A549 (cell line): ENCODE results near the gene PARP15. TPM values are rescaled to one million over a fixed set of nuclear protein-coding genes. Genes with fewer than 3 reads are reported as not detected.

ENCODE experiments used
- ATAC-seq, 2 experiments: fragments of 200-7000 bp in 1 of 2; fragments of >200 bp in 1 of 2; cut with Nextera tagmentation in 1 of 2; cut with Tn5 transposase in 1 of 2; 3 replicates each; pipeline versions ENCODE4 v1.8.0 to v1.9.1; 2018 to 2020; ENCODE audit warnings: mild to moderate bottlenecking in 1 of 2, moderate library complexity in 1 of 2
- CTCF ChIA-PET: fragments of 300-600 bp; sonication (Branson Sonifier 250); formaldehyde crosslinking; extraction: SDS; loops from one replicate; lab custom pipeline; 2021; ENCODE audit warnings: antibody characterized with exemption, inconsistent platforms; lab: Yijun Ruan, JAX
- POLR2A ChIA-PET: fragments of 350-600 bp; formaldehyde crosslinking; extraction: SDS; loops from one replicate; lab custom pipeline; 2021; ENCODE audit warnings: antibody characterized with exemption, inconsistent platforms; lab: Yijun Ruan, JAX
- DNase-seq, 2 experiments: peaks; one replicate each; pipeline versions ENCODE4 v3.0.0 to v3.0.0-alpha.2; 2011 to 2016; ENCODE audit warnings: low read depth in 1 of 2, low spot score in 1 of 2
- FAIRE-seq: peaks from 2 replicates; lab custom pipeline; 2011; peaks lifted over from hg19 to GRCh38; lab: Jason Lieb, UNC
- H3K27ac ChIP-seq, 2 experiments: fragments of >200 bp; sonication (Bioruptor Twin); formaldehyde crosslinking; 3 replicates each; pipeline ENCODE4 v1.5.1; 2016 to 2017
- H3K4me1 ChIP-seq: fragments of >200 bp; sonication (Bioruptor Twin); formaldehyde crosslinking; 3 replicates; pipeline ENCODE4 v1.6.1; 2016
- H3K4me2 ChIP-seq: fragments of >200 bp; sonication (Bioruptor Twin); formaldehyde crosslinking; 3 replicates; pipeline ENCODE4 v1.6.1; 2016
- H3K4me3 ChIP-seq: fragments of >200 bp; sonication (Bioruptor Twin); formaldehyde crosslinking; 3 replicates; pipeline ENCODE4 v1.5.1; 2016
- H3K9me3 ChIP-seq: fragments of >200 bp; sonication (Bioruptor Twin); formaldehyde crosslinking; 3 replicates; pipeline ENCODE4 v1.6.1; 2016
- BCL3 ChIP-seq: fragments of >200 bp; sonication (Bioruptor Twin); formaldehyde crosslinking; IDR thresholded peaks from 3 replicates; pipeline ENCODE4 v1.6.1; 2016
- BHLHE40 ChIP-seq: IDR thresholded peaks from 2 replicates; pipeline ENCODE4 v1.6.1; 2012; ENCODE audit warnings: low read depth, low read length, inconsistent platforms
- CEBPB ChIP-seq, 2 experiments: fragments of >200 bp in 1 of 2; sonication (Bioruptor Twin) in 1 of 2; formaldehyde crosslinking in 1 of 2; IDR thresholded peaks; 2 replicates each; pipeline ENCODE4 v1.6.1; 2012 to 2016
- CHD4 ChIP-seq: fragments of 200-600 bp; sonication (generic); IDR thresholded peaks from 2 replicates; pipeline ENCODE4 v1.6.1; 2016; ENCODE audit warnings: antibody characterized with exemption, mild to moderate bottlenecking, borderline replicate concordance
- E2F6 ChIP-seq: IDR thresholded peaks from 2 replicates; pipeline ENCODE4 v1.6.1; 2012; ENCODE audit warnings: low read depth, borderline replicate concordance
- EHF ChIP-seq: fragments of 250-450 bp; sonication (Bioruptor Pico); IDR thresholded peaks from 2 replicates; pipeline ENCODE4 v1.5.0; 2020; ENCODE audit warnings: mild to moderate bottlenecking
- EP300 ChIP-seq, 2 experiments: fragments of >200 bp; sonication (Bioruptor Twin); formaldehyde crosslinking; IDR thresholded peaks; 2 replicates in 1 of 2; 3 replicates in 1 of 2; pipeline ENCODE4 v1.6.1; 2016 to 2017
- FOSL2 ChIP-seq, 2 experiments: fragments of 450-650 bp in 1 of 2; fragments of >200 bp in 1 of 2; sonication (Bioruptor Twin) in 1 of 2; formaldehyde crosslinking; IDR thresholded peaks; 2 replicates each; pipeline versions ENCODE4 v1.5.0 to v1.6.1; 2016 to 2020; ENCODE audit warnings: mild to moderate bottlenecking in 1 of 2, moderate library complexity in 1 of 2
- FOXS1 ChIP-seq: fragments of 250-450 bp; sonication (Bioruptor Pico); IDR thresholded peaks from 2 replicates; pipeline ENCODE4 v1.5.0; 2020; ENCODE audit warnings: mild to moderate bottlenecking, moderate library complexity
- GATA3 ChIP-seq: IDR thresholded peaks from 2 replicates; pipeline ENCODE4 v1.6.1; 2012; ENCODE audit warnings: borderline replicate concordance
- HDAC2 ChIP-seq: fragments of 200-600 bp; sonication (generic); IDR thresholded peaks from 2 replicates; pipeline ENCODE4 v1.6.1; 2016
- HEYL ChIP-seq: fragments of 250-450 bp; sonication (Bioruptor Pico); IDR thresholded peaks from 2 replicates; pipeline ENCODE4 v1.8.0; 2021; ENCODE audit warnings: mild to moderate bottlenecking, moderate library complexity
- MAX ChIP-seq: IDR thresholded peaks from 2 replicates; pipeline ENCODE4 v1.6.1; 2012
- MAZ ChIP-seq: fragments of 150-350 bp; IDR thresholded peaks from 2 replicates; pipeline ENCODE4 v1.6.1; 2014; ENCODE audit warnings: antibody characterized with exemption, low read depth, low read length, borderline replicate concordance
- NFE2L2 ChIP-seq: fragments of 150-350 bp; conservative IDR thresholded peaks from 2 replicates; pipeline ENCODE4 v1.6.1; 2014; ENCODE audit warnings: low read length
- NPAS2 ChIP-seq: fragments of 250-450 bp; sonication (Bioruptor Pico); IDR thresholded peaks from 2 replicates; pipeline ENCODE4 v1.8.0; 2022; ENCODE audit warnings: mild to moderate bottlenecking, moderate library complexity, borderline replicate concordance
- PBX3 ChIP-seq: IDR thresholded peaks from 2 replicates; pipeline ENCODE4 v1.6.1; 2012
- PHF8 ChIP-seq: fragments of 200-600 bp; sonication (generic); IDR thresholded peaks from 2 replicates; pipeline ENCODE4 v1.6.1; 2016; ENCODE audit warnings: low read depth, mild to moderate bottlenecking, antibody characterized with exemption, moderate library complexity, borderline replicate concordance
- RAD21 ChIP-seq, 2 experiments: fragments of >200 bp in 1 of 2; sonication (Bioruptor Twin) in 1 of 2; formaldehyde crosslinking in 1 of 2; IDR thresholded peaks in 1 of 2; conservative IDR thresholded peaks in 1 of 2; 2 replicates in 1 of 2; 3 replicates in 1 of 2; pipeline ENCODE4 v1.6.1; 2012 to 2018; ENCODE audit warnings: inconsistent platforms in 1 of 2
- RARB ChIP-seq: fragments of 250-450 bp; sonication (Bioruptor Pico); IDR thresholded peaks from 2 replicates; pipeline ENCODE4 v1.8.0; 2021; ENCODE audit warnings: mild to moderate bottlenecking, moderate library complexity
- RFX5 ChIP-seq: fragments of 450-650 bp; IDR thresholded peaks from 2 replicates; pipeline ENCODE4 v1.7.1; 2014; ENCODE audit warnings: antibody characterized with exemption, mild to moderate bottlenecking, moderate library complexity
- RNF2 ChIP-seq: fragments of 200-600 bp; sonication (generic); IDR thresholded peaks from 2 replicates; pipeline ENCODE4 v1.6.1; 2016; ENCODE audit warnings: low read depth, mild to moderate bottlenecking, antibody characterized with exemption, moderate library complexity, borderline replicate concordance
- SMC3 ChIP-seq: fragments of >200 bp; sonication (Bioruptor Twin); formaldehyde crosslinking; IDR thresholded peaks from 3 replicates; pipeline ENCODE4 v1.6.1; 2018; ENCODE audit warnings: inconsistent platforms
- SREBF2 ChIP-seq: fragments of 450-650 bp; IDR thresholded peaks from 2 replicates; pipeline ENCODE4 v1.6.1; 2014; ENCODE audit warnings: mild to moderate bottlenecking, moderate library complexity
- ZC3H11A ChIP-seq: fragments of 450-650 bp; IDR thresholded peaks from 2 replicates; pipeline ENCODE4 v1.6.1; 2014; ENCODE audit warnings: antibody characterized with exemption, mild to moderate bottlenecking
- ZSCAN20 ChIP-seq: fragments of 250-450 bp; sonication (Bioruptor Pico); IDR thresholded peaks from 2 replicates; pipeline ENCODE4 v1.8.0; 2022; ENCODE audit warnings: mild to moderate bottlenecking, moderate library complexity
- WGBS: methylation state at CpG from one replicate; pipeline ENCODE4 v1.1.6; 2017; ENCODE audit errors: missing lambda C conversion rate; 5-methylcytosine and 5-hydroxymethylcytosine counted together
- polyA plus RNA-seq, 4 experiments: library from polyadenylated mRNA; depleted of rRNA in 3 of 4; stranded (reverse); fragments of >200 nt; fragmentation: RNase III in 1 of 4; extraction: RNeasy Plus Mini Kit Qiagen cat#74134 plus additional on column Dnase treatment in 1 of 4; gene quantifications; 2 replicates in 3 of 4; 3 replicates in 1 of 4; pipeline ENCODE4 v1.2.3, GENCODE V29; 2011 to 2017

The PARP15 gene
- polyA plus RNA-seq, 2 of the 4 experiments (the other 2 are of a cell fraction) = 0.05 TPM; not detected in 1

GRCh38 chr3:122546151-122546550, 31.3 kb upstream of the PARP15 start (continued):
- TF ChIP-seq CEBPB (IDR thresholded peaks at IDR 0.05) (no peak), E2F6 (no peak), FOXS1 (no peak)

- no peak overlapping the region for H3K27ac ChIP-seq
- FAIRE-seq = no peak
- no peak overlapping the region for H3K4me3 ChIP-seq
- ChIA-PET CTCF (interaction anchor here (1.6 to 2.6 kb wide), 4 partner anchors 9 to 131 kb away, joined by 4 to 14 read pairs (median 8); partner anchors contain the start of genes DTX3L, PARP14 and PARP9), POLR2A (no interaction called here)
- no peak overlapping the region for H3K4me2 ChIP-seq
- no peaks in the 10 kb centered on the region for H3K4me1 ChIP-seq
- TF ChIP-seq ZSCAN20 (CRISPR knock-in tag) = no peak
- no peak for TF ChIP-seq MAX
- TF ChIP-seq RARB (CRISPR knock-in tag) = no peak
- TF ChIP-seq RAD21 (conservative IDR thresholded peaks at IDR 0.05 in 1 of 2, IDR thresholded peaks at IDR 0.05 in 1 of 2) = no peak
- TF ChIP-seq PHF8 = no peak
- TF ChIP-seq GATA3 = no peak
- TF ChIP-seq FOSL2 (IDR thresholded peaks at IDR 0.05) = no peak
- no peak for TF ChIP-seq FOSL2 (CRISPR knock-in tag; IDR thresholded peaks at IDR 0.05)
- TF ChIP-seq CHD4 = no peak
- 52% methylated on average over 3 of the region's 3 CpGs for WGBS
- DNase-seq = no peak
- no peak for ATAC-seq
- no peaks in the 10 kb centered on the region for H3K9me3 ChIP-seq
Measured at GRCh38 chr3:122548076-122548475, 29.4 kb upstream of the PARP15 start.

GRCh38 chr3:122548619-122549018, 28.8 kb upstream of the PARP15 start:
- 86% methylated on average over 1 of the region's 1 CpG for WGBS
- TF ChIP-seq NPAS2 (CRISPR knock-in tag) (no peak), RNF2 (no peak), SREBF2 (no peak), BHLHE40 (no peak), GATA3 (no peak), SMC3 (no peak), ZC3H11A (no peak), MAZ (no peak), RFX5 (no peak)
- Histone ChIP-seq H3K4me1 (no peaks in the 10 kb centered on the region), H3K4me3 (no peak overlapping the region), H3K27ac (no peak overlapping the region), H3K4me2 (no peak overlapping the region), H3K9me3 (no peaks in the 10 kb centered on the region)
- FAIRE-seq (no peak), ATAC-seq (no peak), DNase-seq (no peak)
- ChIA-PET POLR2A (interaction anchor here (0.7 kb wide), 1 partner anchor 11 kb away, joined by 3 read pairs; no protein-coding TSS in a partner anchor), CTCF (interaction anchor here (1.6 to 2.6 kb wide), 4 partner anchors 8 to 131 kb away, joined by 4 to 14 read pairs (median 8); partner anchors contain the start of genes DTX3L, PARP14 and PARP9)

- Histone ChIP-seq H3K4me1 (no peaks in the 10 kb centered on the region), H3K9me3 (no peaks in the 10 kb centered on the region), H3K4me2 (no peak overlapping the region), H3K27ac (no peak overlapping the region), H3K4me3 (no peak overlapping the region)
- ATAC-seq = no peak
- ChIA-PET CTCF (interaction anchor here (1.6 to 5.1 kb wide), 2 partner anchors 126 kb away, joined by 4 to 38 read pairs; partner anchors contain the start of gene PARP14), POLR2A (no interaction called here)
- 65% methylated on average over 3 of the region's 3 CpGs for WGBS
- no peak for FAIRE-seq
- DNase-seq = no peak
- no peak for TF ChIP-seq PBX3
- no peak for TF ChIP-seq BCL3
- TF ChIP-seq RNF2 = no peak
- TF ChIP-seq EHF (CRISPR knock-in tag) = no peak
- no peak for TF ChIP-seq HEYL (CRISPR knock-in tag)
- no peak for TF ChIP-seq FOXS1
- TF ChIP-seq EP300 (IDR thresholded peaks at IDR 0.05) = no peak
- no peak for TF ChIP-seq HDAC2
- no peak for TF ChIP-seq PHF8
- no peak for TF ChIP-seq GATA3
- TF ChIP-seq NFE2L2 = no peak
Measured at GRCh38 chr3:122553171-122553570, 24.3 kb upstream of the PARP15 start.
